NT2/D1 (cell line): ENCODE results near the gene KLK13.

Source experiments
- YY1 ChIP-seq: IDR thresholded peaks from 2 replicates; pipeline ENCODE4 v1.6.1; 2011; ENCODE audit not compliant: insufficient read length, insufficient read depth
- ZNF274 ChIP-seq: IDR thresholded peaks from 2 replicates; pipeline ENCODE4 v1.6.1; 2011; ENCODE audit warnings: mild to moderate bottlenecking, low read depth, low read length

- TF ChIP-seq YY1 (no peak), ZNF274 (no peak)
Observed at GRCh38 chr19:51030631-51031030, 34.3 kb downstream of the KLK13 start.
